Forelimb muscle (tissue), 1 donor: ENCODE data around the gene PCDHB12. TPM values are rescaled to one million over a fixed set of nuclear protein-coding genes. Genes with fewer than 3 reads are reported as not detected.
"Not testable (repeated sequence)": the region's sequence is repeated elsewhere in the genome, so short reads cannot be mapped to it uniquely, and the experiment has no call there.

Source experiments
- DNase-seq: peaks from one replicate; pipeline ENCODE4 v3.0.0-alpha.2; 2013; ENCODE audit warnings: low read depth
- polyA plus RNA-seq: library from polyadenylated mRNA; unstranded; fragments of 120-200 nt; gene quantifications from one replicate; pipeline ENCODE4 v1.2.1, GENCODE V29; 2013; ENCODE audit not compliant: insufficient read length

PCDHB12 gene
- polyA plus RNA-seq, 1 donor = 2.5 TPM

DNA sequence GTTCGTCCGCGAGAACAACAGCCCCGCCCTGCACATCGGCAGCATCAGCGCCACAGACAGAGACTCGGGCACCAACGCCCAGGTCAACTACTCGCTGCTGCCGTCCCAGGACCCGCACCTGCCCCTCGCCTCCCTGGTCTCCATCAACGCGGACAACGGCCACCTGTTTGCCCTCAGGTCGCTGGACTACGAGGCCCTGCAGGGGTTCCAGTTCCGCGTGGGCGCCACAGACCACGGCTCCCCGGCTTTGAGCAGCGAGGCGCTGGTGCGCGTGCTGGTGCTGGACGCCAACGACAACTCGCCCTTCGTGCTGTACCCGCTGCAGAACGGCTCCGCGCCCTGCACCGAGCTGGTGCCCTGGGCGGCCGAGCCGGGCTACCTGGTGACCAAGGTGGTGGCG lies 1.8 kb downstream of the PCDHB12 start:
- not testable (repeated sequence) for DNase-seq

DNA sequence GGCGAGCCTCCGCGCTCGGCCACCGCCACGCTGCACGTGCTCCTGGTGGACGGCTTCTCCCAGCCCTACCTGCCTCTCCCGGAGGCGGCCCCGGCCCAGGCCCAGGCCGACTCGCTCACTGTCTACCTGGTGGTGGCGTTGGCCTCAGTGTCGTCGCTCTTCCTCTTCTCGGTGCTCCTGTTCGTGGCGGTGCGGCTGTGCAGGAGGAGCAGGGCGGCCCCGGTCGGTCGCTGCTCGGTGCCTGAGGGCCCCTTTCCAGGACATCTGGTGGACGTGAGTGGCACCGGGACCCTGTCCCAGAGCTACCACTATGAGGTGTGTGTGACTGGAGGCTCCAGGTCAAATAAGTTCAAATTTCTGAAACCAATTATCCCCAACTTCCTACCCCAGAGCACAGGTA lies 2.3 kb downstream of the PCDHB12 start:
- not testable (repeated sequence) for DNase-seq

DNA sequence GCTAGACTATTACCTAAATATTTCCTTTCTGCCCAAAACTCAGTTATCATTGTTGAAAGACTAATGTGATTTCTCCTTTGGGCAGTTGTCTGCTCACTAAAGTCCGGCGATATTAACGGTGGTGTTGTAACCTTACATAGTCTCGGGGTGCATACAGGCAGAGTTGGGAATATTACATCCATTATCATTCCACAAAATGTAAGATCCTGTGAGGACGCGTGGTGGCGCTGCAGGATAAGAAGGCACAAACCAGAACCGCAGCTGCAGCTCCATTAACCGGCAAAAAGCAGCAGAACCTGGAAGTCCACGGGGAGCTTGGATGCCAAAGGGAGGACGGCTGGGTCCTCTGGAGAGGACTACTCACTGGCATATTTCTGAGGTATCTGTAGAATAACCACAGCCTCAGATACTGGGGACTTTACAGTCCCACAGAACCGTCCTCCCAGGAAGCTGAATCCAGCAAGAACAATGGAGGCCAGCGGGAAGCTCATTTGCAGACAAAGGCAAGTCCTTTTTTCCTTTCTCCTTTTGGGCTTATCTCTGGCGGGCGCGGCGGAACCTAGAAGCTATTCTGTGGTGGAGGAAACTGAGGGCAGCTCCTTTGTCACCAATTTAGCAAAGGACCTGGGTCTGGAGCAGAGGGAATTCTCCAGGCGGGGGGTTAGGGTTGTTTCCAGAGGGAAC lies 5.3 kb downstream of the PCDHB12 start, which contains the start of gene PCDHB13:
PCDHB13 (plus strand) TSS at position 264 of the 684 bp plus-strand sequence; CDS start at position 469, 205 bp downstream.
- not testable (repeated sequence) for DNase-seq

DNA sequence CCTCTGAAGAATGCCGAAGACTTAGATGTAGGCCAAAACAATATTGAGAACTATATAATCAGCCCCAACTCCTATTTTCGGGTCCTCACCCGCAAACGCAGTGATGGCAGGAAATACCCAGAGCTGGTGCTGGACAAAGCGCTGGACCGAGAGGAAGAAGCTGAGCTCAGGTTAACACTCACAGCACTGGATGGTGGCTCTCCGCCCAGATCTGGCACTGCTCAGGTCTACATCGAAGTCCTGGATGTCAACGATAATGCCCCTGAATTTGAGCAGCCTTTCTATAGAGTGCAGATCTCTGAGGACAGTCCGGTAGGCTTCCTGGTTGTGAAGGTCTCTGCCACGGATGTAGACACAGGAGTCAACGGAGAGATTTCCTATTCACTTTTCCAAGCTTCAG lies 6.1 kb downstream of the PCDHB12 start:
- not testable (repeated sequence) for DNase-seq

DNA sequence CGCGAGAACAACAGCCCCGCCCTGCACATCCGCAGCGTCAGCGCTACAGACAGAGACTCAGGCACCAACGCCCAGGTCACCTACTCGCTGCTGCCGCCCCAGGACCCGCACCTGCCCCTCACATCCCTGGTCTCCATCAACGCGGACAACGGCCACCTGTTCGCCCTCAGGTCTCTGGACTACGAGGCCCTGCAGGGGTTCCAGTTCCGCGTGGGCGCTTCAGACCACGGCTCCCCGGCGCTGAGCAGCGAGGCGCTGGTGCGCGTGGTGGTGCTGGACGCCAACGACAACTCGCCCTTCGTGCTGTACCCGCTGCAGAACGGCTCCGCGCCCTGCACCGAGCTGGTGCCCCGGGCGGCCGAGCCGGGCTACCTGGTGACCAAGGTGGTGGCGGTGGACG lies 7.0 kb downstream of the PCDHB12 start:
- not testable (repeated sequence) for DNase-seq

DNA sequence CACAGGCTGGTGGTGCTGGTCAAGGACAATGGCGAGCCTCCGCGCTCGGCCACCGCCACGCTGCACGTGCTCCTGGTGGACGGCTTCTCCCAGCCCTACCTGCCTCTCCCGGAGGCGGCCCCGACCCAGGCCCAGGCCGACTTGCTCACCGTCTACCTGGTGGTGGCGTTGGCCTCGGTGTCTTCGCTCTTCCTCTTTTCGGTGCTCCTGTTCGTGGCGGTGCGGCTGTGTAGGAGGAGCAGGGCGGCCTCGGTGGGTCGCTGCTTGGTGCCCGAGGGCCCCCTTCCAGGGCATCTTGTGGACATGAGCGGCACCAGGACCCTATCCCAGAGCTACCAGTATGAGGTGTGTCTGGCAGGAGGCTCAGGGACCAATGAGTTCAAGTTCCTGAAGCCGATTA lies 7.5 kb downstream of the PCDHB12 start:
- DNase-seq = not testable (repeated sequence)

DNA sequence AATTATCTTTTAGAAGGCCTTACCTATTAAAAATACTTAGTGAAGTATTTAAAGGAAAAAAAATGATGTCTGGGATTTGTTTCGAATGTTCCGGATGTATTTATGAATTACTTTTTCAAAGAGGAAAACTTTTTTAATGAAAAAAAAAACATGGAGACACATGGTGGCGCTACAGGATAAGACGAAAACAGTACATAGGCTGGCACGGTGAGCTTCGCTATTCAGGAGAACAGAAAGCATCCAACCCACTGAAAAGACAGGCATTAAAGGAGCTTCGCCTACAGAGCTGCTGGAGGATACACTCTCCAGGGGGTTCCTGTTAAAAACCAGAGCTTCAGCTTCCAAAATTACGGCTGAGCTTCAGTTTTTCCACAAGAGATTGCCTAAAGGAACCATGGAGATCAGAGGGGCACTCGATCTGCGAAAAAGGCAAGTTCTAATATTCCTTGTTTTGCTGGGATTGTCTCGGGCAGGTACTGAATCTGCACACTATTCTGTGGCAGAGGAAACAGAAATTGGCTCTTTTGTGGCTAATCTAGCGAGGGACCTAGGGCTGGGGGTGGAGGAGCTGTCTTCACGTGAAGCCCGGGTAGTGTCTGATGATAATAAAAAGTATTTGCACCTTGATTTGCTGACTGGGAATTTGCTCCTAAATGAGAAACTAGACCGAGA lies 14.7 kb downstream of the PCDHB12 start, which contains the start of gene PCDHB14:
PCDHB14 (plus strand) TSS at position 232 of the 672 bp plus-strand sequence; CDS start at position 395, 163 bp downstream.
- DNase-seq = peak; percentile 8

DNA sequence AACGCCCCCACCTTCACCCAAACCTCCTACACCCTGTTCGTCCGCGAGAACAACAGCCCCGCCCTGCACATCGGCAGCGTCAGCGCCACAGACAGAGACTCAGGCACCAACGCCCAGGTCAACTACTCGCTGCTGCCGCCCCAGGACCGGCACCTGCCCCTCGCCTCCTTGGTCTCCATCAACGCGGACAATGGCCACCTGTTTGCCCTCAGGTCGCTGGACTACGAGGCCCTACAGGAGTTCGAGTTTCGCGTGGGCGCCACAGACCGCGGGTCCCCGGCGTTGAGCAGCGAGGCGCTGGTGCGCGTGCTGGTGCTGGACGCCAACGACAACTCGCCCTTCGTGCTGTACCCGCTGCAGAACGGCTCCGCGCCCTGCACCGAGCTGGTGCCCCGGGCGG lies 16.3 kb downstream of the PCDHB12 start:
- not testable (repeated sequence) for DNase-seq

DNA sequence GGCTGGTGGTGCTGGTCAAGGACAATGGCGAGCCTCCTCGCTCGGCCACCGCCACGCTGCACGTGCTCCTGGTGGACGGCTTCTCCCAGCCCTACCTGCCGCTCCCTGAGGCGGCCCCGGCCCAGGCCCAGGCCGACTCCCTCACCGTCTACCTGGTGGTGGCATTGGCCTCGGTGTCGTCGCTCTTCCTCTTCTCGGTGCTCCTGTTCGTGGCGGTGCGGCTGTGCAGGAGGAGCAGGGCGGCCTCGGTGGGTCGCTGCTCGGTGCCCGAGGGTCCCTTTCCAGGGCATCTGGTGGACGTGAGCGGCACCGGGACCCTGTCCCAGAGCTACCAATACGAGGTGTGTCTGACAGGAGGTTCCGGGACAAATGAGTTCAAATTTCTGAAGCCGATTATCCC lies 16.9 kb downstream of the PCDHB12 start:
- not testable (repeated sequence) for DNase-seq

DNA sequence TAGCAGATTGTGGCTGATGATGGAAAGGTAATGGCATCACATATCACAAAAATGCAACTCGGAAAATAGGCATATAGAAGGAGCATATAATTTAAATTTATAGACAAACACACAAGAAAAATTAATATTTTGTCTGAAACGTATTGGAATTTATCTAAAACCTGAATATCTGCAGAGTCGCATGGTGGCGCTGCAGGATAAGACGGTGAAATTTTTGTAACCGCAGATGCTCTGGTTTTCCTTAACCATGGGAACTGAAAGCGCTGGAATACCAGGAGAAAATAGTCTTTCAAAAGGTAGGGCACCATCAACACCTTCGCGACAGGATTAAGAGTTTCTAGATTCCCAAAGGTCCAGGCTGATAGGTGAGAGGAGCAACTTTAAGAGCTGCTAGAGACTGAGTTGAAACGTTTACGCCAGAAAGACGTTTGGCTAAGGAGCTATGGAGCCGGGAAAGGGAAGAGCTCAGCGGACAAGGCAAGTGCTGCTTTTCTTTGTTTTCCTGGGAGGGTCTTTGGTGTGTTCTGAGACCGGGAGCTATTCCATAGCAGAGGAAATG lies 25.7 kb downstream of the PCDHB12 start:
- no peak for DNase-seq

DNA sequence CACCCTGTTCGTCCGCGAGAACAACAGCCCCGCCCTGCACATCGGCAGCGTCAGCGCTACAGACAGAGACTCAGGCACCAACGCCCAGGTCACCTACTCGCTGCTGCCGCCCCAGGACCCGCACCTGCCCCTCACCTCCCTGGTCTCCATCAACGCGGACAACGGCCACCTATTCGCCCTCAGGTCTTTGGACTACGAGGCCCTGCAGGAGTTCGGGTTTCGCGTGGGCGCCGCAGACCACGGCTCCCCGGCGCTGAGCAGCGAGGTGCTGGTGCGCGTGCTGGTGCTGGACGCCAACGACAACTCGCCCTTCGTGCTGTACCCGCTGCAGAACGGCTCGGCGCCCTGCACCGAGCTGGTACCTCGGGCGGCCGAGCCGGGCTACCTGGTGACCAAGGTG lies 27.4 kb downstream of the PCDHB12 start:
- DNase-seq = not testable (repeated sequence)

DNA sequence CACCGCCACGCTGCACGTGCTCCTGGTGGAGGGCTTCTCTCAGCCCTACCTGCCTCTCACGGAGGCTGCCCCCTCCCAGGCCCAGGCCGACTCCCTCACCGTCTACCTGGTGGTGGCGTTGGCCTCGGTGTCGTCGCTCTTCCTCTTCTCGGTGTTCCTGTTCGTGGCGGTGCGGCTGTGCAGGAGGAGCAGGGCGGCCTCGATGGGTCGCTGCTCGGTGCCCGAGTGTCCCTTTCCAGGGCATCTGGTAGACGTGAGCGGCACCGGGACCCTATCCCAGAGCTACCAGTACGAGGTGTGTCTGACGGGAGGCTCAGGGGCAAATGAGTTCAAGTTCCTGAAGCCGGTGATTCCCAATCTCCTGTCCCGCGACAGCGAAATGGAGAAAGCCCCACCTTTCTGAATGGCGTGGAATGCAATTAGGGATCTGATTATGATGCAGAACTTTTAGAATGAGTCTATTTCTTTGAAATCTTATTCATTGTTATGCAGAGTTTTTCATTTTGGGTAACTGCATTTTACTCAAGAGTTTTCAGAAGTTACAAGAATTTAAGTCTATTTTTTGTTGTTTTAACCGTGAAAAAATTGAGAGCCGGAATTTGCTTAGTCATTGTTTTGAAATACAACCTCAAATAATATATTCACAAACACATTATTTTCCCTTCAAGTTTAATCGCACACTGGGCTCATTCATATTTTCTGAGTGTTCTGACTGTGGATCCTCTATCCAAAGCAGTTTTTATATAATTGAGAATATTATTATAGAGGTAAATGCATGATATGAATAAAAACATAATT lies 28.2 kb downstream of the PCDHB12 start:
- no peak for DNase-seq

DNA sequence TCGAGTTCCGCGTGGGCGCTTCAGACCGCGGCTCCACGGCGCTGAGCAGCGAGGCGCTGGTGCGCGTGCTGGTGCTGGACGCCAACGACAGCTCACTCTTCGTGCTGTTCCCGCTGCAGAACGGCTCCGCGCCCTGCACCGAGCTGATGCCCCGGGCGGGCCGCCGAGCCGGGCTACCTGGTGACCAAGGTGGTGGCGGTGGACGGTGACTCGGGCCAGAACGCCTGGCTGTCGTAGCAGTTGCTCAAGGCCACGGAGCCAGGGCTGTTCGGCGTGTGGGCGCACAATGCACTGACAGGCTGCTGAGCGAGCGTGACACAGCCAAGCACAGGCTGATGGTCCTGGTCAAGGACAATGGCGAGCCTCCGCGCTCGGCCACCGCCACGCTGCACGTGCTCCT lies 33.0 kb downstream of the PCDHB12 start:
- no peak for DNase-seq

DNA sequence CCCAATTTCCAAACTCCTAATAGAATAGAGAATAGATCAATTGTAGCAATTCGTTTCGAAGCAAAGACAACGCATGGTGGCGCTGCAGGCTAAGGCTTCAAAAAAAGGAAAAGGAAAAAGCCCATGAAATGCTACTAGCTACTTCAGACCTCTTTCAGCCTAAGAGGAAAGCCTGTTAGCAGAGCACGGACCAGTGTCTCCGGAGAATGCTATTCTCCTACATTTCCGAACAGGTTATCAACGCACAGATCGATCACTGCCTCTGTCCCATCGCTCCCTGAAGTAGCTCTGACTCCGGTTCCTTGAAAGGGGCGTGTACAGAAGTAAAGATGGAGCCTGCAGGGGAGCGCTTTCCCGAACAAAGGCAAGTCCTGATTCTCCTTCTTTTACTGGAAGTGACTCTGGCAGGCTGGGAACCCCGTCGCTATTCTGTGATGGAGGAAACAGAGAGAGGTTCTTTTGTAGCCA lies 36.8 kb downstream of the PCDHB12 start, which contains the start of gene PCDHB15:
PCDHB15 (plus strand) TSS at position 146 of the 468 bp plus-strand sequence; CDS start at position 330, 184 bp downstream.
- DNase-seq = no peak

DNA sequence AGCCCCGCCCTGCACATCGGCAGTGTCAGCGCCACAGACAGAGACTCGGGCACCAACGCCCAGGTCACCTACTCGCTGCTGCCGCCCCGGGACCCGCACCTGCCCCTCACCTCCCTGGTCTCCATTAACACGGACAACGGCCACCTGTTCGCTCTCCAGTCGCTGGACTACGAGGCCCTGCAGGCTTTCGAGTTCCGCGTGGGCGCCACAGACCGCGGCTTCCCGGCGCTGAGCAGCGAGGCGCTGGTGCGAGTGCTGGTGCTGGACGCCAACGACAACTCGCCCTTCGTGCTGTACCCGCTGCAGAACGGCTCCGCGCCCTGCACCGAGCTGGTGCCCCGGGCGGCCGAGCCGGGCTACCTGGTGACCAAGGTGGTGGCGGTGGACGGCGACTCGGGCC lies 38.5 kb downstream of the PCDHB12 start:
- DNase-seq = not testable (repeated sequence)

DNA sequence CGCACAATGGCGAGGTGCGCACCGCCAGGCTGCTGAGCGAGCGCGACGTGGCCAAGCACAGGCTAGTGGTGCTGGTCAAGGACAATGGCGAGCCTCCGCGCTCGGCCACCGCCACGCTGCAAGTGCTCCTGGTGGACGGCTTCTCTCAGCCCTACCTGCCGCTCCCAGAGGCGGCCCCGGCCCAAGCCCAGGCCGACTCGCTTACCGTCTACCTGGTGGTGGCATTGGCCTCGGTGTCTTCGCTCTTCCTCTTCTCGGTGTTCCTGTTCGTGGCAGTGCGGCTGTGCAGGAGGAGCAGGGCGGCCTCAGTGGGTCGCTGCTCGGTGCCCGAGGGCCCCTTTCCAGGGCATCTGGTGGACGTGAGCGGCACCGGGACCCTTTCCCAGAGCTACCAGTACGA lies 38.9 kb downstream of the PCDHB12 start:
- DNase-seq = not testable (repeated sequence)

DNA sequence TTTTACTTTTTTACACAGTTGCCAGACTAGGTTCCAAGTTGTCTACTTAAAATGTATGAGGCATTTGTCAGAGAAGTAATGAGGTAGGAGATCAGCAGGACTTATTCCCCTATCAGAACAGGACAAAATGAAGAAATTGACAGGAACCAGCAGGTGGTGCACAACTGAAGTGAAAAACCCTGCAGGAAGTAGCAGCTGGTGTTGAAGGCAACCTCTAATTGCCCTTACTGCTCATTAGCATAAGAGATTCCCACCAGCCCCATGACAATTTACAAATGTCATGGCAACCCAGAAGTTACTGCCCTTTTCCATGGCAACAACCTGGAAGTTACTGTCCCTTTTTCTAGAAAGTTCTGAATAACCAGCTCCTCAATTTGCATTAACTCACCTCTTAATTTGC lies 42.1 kb downstream of the PCDHB12 start:
- DNase-seq = no peak

DNA sequence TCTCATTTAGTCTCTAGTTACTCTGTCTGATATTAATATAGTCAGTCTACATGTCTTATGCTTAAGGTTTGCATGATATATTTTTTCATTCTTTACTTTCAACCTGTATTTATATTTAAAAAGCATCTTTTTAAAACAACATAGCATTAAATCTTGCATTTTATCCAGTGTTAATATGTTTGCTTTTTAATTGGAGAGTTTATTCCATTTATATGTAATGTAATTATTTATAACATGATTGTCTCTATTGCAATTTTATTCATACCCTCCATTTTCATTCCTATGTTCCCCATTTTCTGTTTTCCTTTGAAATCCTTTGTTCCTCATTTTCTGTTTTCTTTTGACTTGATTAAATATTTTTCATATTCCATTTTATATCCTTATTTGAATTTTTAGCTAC lies 49.9 kb downstream of the PCDHB12 start:
- DNase-seq = no peak

DNA sequence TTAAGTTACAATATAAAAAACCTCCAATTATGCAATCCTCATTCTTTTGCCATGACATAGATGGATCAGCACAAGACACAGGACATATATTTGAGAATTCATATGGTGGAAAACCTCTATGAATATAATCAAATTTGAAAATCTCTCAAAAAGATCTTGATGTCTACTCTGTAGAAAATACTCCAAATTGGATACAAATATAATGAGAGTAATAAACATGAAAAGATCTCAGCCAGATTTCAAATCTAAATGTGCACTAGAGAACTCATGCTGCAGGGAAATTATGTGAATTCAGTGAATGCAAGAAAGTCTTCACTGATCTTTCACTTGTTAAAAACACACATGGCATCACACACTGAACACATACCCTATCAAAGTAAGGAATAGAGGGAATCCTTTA lies 50.4 kb downstream of the PCDHB12 start:
- no peak for DNase-seq

DNA sequence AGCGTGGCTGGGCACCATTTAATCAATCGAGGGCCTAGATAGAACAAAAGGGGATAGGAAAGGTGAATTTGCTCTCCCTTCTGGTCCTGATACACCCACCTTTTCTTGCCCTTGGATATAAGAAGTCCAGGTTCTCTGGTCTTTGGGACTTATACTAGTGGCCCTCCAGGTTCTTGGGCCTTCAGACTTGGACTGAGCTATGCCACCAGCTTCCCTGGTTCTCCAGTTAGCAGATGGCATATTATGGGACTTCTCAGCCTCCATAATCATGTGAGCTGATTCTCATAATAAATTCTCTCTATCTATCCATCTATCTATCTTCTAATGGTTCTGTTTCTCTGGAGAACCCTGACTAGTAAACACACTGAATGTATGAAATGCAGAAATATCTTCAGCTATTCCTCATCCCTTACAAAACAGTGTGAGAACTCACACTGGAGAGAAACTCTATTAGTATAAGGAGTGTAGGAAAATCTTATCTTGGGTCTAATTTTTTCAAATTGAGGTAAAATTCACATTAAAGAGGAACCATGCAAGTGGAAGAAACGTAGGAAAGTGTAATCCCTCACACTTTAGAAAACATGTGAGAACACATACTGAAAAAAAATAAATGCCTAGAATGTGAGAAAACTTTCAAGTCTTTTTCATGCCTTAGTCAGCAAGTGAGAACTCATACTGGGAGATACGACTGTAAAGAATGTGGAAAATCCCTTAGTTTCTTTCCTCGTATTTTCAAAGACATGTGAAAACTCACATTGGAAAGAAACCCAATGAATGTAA lies 52.1 kb downstream of the PCDHB12 start:
- no peak for DNase-seq

DNA sequence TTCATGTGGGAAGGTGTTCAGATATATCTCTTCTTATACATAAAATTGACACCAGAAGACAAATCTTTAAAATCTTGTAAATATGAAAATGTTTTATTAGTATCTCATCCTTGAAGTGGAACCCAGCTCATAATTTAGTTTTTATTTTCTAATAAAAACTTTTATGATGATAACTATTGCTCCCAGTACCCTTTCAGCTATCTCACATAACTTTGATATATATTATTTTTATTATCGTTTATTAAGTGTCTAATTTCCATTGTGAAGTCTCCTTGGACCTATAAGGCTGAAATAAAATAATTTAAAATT lies 52.7 kb downstream of the PCDHB12 start:
- DNase-seq = no peak
